ENCODE results near the gene NRN1L.

DNA sequence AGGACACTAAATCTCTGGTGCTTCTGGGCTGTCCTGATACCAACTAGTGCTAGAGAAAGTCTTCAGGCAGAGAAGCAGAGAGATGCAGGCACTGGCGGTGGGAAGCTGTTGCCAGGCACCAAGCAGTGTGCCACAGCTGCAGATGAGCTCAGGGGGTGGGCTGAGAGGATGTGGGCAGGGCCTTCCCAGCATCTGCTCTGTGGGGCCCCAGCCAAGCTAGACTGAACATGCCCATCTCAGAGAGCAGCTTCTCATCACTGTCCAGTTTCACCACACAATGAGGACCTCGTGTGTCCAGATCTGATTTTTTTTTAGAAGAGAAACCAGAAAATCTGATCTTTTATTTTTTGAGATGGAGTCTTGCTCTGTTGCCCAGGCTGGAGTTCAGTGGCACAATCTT, 25.5 kb downstream of the NRN1L start:
- TF ChIP-seq, protein P1, sequence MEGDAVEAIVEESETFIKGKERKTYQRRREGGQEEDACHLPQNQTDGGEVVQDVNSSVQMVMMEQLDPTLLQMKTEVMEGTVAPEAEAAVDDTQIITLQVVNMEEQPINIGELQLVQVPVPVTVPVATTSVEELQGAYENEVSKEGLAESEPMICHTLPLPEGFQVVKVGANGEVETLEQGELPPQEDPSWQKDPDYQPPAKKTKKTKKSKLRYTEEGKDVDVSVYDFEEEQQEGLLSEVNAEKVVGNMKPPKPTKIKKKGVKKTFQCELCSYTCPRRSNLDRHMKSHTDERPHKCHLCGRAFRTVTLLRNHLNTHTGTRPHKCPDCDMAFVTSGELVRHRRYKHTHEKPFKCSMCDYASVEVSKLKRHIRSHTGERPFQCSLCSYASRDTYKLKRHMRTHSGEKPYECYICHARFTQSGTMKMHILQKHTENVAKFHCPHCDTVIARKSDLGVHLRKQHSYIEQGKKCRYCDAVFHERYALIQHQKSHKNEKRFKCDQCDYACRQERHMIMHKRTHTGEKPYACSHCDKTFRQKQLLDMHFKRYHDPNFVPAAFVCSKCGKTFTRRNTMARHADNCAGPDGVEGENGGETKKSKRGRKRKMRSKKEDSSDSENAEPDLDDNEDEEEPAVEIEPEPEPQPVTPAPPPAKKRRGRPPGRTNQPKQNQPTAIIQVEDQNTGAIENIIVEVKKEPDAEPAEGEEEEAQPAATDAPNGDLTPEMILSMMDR (IDR thresholded peaks at IDR 0.05; ENCODE audit: low read depth, low read length, poor library complexity, severe bottlenecking): no peak
- TF ChIP-seq EZH2phosphoT487 (IDR thresholded peaks at IDR 0.05; ENCODE audit: borderline replicate concordance, low read length): no peak

Data from DOHH2 (cell line).